CD4-positive, alpha-beta T cell treated with Interleukin-10 for 1 hour (primary cell): ENCODE data around the gene ADCYAP1R1.
"Not testable (repeated sequence)": the region's sequence is repeated elsewhere in the genome, so short reads cannot be mapped to it uniquely, and the experiment has no call there.

Experiments
- DNase-seq: peaks from one replicate; pipeline ENCODE4 v3.0.0-alpha.2; 2020

ADCYAP1R1 gene

DNA sequence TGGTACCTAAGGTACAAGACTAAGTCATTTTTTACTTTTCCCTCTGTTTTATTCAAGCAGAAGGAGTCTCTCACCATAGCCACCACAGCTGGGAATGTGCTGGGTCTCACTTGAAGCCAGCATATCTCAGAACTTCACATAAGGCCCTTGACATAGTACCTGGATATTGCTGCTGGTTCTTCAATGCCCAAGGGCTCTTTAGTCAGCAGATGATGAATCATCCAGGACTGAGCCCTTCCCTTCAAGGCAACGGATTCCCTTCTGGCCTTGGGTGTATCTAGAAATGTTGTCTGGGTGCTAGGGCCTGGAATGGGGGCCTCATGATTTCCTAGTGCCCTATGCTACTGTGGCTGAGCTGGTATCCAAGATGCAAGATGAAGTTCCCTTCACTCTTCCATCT is 93.9 kb downstream of the ADCYAP1R1 start:
- no peak for DNase-seq

DNA sequence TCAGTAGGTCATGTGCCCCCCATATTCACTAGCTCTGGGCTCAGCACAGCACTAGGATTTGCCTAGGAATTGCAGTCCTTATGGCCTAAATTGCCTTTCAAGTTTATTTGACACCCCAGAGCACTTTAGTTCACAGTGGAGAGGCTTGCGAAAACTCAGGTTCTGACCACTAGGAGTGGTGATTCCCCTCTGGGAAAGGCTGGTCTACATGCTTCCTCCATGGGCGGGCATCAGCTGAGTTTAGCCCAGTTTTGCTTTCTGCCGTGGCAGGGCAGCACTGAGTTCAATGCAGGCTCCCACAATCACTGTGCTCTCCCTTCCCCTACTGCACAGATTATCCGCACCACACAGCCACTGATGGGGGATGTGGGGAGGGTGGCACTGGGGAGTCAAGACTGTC is 94.4 kb downstream of the ADCYAP1R1 start:
- no peak for DNase-seq

DNA sequence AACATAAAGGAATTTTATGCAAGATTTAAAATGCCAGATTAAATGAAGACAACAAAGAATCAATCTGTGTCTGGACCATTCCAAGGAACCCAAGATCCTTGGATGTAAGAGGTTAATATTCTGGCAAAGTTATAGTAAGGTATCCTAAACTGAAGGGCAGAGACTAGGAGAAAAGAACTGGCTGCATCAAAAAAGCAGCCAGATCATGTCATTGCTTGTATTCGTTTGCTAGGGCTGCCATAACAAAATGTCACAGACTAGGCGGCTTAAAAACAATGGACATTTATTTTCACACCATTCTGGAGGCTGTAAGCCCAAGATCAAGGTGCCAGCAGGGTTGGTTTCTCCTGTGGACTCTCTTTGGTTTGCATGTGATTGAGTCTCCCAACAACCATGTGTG is 99.7 kb downstream of the ADCYAP1R1 start:
- DNase-seq = no peak

DNA sequence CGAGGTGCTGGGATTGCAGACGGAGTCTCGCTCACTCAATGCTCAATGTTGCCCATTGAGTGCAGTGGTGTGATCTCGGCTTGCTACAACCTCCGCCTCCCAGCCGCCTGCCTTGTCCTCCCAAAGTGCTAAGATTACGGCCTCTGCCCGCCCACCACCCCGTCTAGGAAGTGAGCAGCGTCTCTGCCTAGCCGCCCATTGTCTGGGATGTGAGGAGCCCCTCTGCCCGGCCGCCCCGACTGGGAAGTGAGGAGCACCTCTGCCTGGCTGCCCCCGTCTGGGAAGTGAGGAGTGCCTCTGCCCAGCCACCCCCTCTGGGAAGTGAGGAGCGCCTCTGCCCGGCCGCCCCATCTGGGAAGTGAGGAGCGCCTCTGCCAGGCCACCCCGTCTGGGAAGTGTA is 101.2 kb downstream of the ADCYAP1R1 start:
- not testable (repeated sequence) for DNase-seq

DNA sequence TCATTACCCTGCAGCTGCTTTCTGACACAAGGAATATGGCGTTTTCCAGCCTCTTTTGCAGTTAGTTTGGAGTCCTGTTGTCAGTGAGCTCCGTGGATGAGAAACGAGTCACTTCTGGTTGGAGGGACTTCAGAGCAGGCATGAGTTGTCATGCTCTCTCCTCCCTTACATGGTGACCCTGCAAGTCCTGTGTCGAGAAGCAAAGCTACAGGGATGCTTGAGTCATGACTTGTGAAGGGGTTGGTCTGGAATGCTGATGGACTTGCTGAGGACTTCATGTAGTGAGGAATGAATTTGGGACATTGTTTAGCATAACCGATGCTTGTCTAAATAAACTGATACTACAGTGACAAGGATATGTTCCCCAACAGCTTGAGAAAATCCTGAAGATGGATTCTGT is 108.8 kb downstream of the ADCYAP1R1 start:
- DNase-seq = no peak
